22Rv1 (cell line): Measurements from ENCODE around the gene NPNT.

Experiments
- ZFX ChIP-seq: fragments of 450-650 bp; IDR thresholded peaks from 2 replicates; pipeline ENCODE4 v1.6.1; 2017; ENCODE audit warnings: antibody characterized with exemption, borderline replicate concordance
- TF ChIP-seq, protein P1 (sequence below): fragments of 450-650 bp; IDR thresholded peaks from 2 replicates; pipeline ENCODE4 v1.5.1; 2017; ENCODE audit warnings: mild to moderate bottlenecking

DNA sequence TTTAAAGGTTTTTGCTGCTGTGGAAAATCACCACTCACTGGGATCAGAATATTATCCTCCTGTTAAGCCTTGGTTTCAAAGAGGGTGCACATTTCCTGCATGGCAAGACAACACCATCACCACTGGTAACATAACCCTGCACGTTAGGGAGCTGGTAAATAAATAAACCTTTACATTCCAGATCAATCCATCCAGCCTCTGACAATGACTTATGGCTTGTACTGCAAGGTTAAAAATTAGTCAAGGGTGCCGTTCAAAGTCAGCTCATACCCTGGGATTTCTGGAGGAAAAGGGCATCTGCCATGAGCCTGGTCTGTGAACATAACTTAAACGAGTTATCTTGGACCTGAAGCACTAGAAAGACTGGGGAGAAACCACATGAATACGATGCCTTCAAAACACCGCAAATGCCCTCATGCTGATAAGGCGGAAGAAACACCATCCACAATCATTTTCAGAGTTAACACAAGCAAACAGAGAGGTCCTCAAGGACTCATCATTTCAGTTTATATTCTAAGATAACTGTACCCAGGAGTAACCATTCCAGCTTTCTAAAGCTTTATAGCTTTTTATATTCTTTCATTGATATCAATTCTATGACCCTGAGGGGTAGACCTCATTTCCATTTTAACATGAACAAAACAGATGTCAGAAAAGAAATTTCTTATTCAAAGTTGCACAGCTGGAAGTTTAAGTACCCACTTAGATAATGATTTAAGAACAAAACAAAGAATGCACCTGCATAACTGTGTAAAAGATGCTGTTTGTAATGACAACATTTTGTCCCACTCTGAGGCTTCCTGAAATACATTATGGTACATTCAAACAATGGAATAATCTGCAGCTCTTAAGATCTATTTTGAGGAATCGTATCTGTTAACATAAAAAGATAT lies 103.1 kb downstream of the NPNT start:
- TF ChIP-seq, protein P1, sequence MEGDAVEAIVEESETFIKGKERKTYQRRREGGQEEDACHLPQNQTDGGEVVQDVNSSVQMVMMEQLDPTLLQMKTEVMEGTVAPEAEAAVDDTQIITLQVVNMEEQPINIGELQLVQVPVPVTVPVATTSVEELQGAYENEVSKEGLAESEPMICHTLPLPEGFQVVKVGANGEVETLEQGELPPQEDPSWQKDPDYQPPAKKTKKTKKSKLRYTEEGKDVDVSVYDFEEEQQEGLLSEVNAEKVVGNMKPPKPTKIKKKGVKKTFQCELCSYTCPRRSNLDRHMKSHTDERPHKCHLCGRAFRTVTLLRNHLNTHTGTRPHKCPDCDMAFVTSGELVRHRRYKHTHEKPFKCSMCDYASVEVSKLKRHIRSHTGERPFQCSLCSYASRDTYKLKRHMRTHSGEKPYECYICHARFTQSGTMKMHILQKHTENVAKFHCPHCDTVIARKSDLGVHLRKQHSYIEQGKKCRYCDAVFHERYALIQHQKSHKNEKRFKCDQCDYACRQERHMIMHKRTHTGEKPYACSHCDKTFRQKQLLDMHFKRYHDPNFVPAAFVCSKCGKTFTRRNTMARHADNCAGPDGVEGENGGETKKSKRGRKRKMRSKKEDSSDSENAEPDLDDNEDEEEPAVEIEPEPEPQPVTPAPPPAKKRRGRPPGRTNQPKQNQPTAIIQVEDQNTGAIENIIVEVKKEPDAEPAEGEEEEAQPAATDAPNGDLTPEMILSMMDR, result no peak
- TF ChIP-seq ZFX, result no peak
